OCI-LY7 (cell line): Measurements from ENCODE around the gene SLC39A7. TPM values are rescaled to one million over a fixed set of nuclear protein-coding genes. Genes with fewer than 3 reads are reported as not detected.

Experiments
- BruUV-seq: library from RNA; stranded (reverse); fragments of 400-500 nt; replicated peaks from 2 replicates; lab custom pipeline; 2021; lab: Mats Ljungman, UMichigan
- CTCF ChIA-PET: fragments of 300-600 bp; sonication (Branson Sonifier 250); formaldehyde crosslinking; loops from one replicate; lab custom pipeline; 2022; ENCODE audit warnings: antibody characterized with exemption; ENCODE audit not compliant: unreplicated experiment; lab: Charles Lee
- POLR2A ChIA-PET: fragments of 300-600 bp; sonication (Branson Sonifier 250); formaldehyde crosslinking; loops from one replicate; lab custom pipeline; 2022; ENCODE audit warnings: antibody characterized with exemption; lab: Charles Lee
- DNase-seq: peaks from one replicate; pipeline ENCODE4 v3.0.0-alpha.2; 2015; ENCODE audit warnings: low spot score
- H2AFZ ChIP-seq: fragments of 200-600 bp; sonication (generic), shearing (Covaris generic); 2 replicates; pipeline ENCODE4 v1.6.1; 2014; ENCODE audit warnings: mild to moderate bottlenecking, antibody characterized with exemption, low read length, moderate library complexity
- H3K27ac ChIP-seq: fragments of 200-600 bp; sonication (generic); 2 replicates; pipeline ENCODE4 v1.5.1; 2014; ENCODE audit warnings: mixed run types, low read depth, mild to moderate bottlenecking, moderate library complexity, low read length, inconsistent platforms; ENCODE audit not compliant: poor library complexity, severe bottlenecking
- H3K36me3 ChIP-seq: fragments of 200-600 bp; sonication (generic); 2 replicates; pipeline ENCODE4 v1.6.1; 2014; ENCODE audit warnings: mild to moderate bottlenecking, antibody characterized with exemption, low read length, moderate library complexity, mixed read lengths; ENCODE audit not compliant: insufficient read depth
- H3K4me1 ChIP-seq: fragments of 200-600 bp; sonication (generic); 2 replicates; pipeline ENCODE4 v1.5.1; 2014; ENCODE audit warnings: mild to moderate bottlenecking, low read length; ENCODE audit not compliant: insufficient read depth, poor library complexity, severe bottlenecking
- H3K4me2 ChIP-seq: fragments of 200-600 bp; sonication (generic); 2 replicates; pipeline ENCODE4 v1.6.1; 2014; ENCODE audit warnings: mild to moderate bottlenecking, low read length
- H3K4me3 ChIP-seq: fragments of 200-600 bp; sonication (generic); 2 replicates; pipeline ENCODE4 v1.5.1; 2014; ENCODE audit warnings: mild to moderate bottlenecking, low read depth, low read length; ENCODE audit not compliant: poor library complexity, severe bottlenecking
- H3K79me2 ChIP-seq: fragments of 200-600 bp; sonication (generic); 2 replicates; pipeline ENCODE4 v1.6.1; 2016; ENCODE audit warnings: low read depth, mild to moderate bottlenecking, low read length, moderate library complexity, mixed read lengths; ENCODE audit not compliant: insufficient read depth
- H3K9me2 ChIP-seq: fragments of 200-600 bp; sonication (generic); 2 replicates; pipeline ENCODE4 v1.6.1; 2016; ENCODE audit warnings: mild to moderate bottlenecking, low read length, mixed read lengths; ENCODE audit not compliant: insufficient read depth
- H3K9me3 ChIP-seq: fragments of 200-600 bp; sonication (generic); 2 replicates; pipeline ENCODE4 v1.6.1; 2014; ENCODE audit warnings: mild to moderate bottlenecking, mixed run types, low read length, mixed read lengths
- H4K20me1 ChIP-seq: fragments of 200-600 bp; sonication (generic); 2 replicates; pipeline ENCODE4 v1.6.1; 2014; ENCODE audit warnings: mild to moderate bottlenecking, antibody characterized with exemption, low read length, moderate library complexity, mixed read lengths; ENCODE audit not compliant: insufficient read depth
- EZH2phosphoT487 ChIP-seq: fragments of 200-600 bp; sonication (generic); IDR thresholded peaks from 2 replicates; pipeline ENCODE4 v1.6.1; 2018; ENCODE audit warnings: low read depth, borderline replicate concordance, mild to moderate bottlenecking, mixed run types, antibody characterized with exemption, low read length, moderate library complexity, mixed read lengths
- intact Hi-C: fragments of 100-400 bp; cut with micrococcal nuclease; formaldehyde crosslinking; loops from one replicate; pipeline ENCODE4 v1.10.0; 2022; ENCODE audit not compliant: unreplicated experiment
- total RNA-seq, 2 experiments: library from RNA; depleted of rRNA in 1 of 2; stranded (reverse); fragments of >200 nt in 1 of 2; shearing (Covaris generic) in 1 of 2; gene quantifications; 2 replicates each; pipeline ENCODE4 v1.2.3, GENCODE V29; 2014 to 2022
- TF ChIP-seq, protein P1 (sequence below): fragments of 200-600 bp; sonication (generic); conservative IDR thresholded peaks from 2 replicates; pipeline ENCODE4 v1.5.1; 2014; ENCODE audit warnings: mild to moderate bottlenecking, antibody characterized with exemption, low read length, moderate library complexity, mixed read lengths

Gene SLC39A7
- total RNA-seq, 2 experiments from 2014 or later: 22.9 to 53.2 TPM

DNA sequence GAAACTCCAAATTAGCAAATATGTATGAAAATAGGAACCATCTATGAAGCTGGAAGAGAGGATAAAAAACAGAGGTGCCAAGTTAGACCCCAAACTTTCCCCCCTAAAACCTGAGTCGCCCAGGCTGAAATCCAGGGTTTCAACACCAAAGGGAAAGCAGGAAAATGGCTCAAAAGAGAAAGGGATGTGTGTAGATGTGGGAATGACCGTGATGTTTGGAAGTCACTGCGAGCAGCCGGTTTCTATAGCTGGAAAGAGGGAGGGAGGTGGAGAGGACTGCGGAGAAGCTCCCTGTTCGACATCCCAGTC, 12.1 kb downstream of the SLC39A7 start:
- CTCF ChIA-PET: no interaction called here
- intact Hi-C loops: no loop called here
- no peak for TF ChIP-seq EZH2phosphoT487
- TF ChIP-seq, protein P1, sequence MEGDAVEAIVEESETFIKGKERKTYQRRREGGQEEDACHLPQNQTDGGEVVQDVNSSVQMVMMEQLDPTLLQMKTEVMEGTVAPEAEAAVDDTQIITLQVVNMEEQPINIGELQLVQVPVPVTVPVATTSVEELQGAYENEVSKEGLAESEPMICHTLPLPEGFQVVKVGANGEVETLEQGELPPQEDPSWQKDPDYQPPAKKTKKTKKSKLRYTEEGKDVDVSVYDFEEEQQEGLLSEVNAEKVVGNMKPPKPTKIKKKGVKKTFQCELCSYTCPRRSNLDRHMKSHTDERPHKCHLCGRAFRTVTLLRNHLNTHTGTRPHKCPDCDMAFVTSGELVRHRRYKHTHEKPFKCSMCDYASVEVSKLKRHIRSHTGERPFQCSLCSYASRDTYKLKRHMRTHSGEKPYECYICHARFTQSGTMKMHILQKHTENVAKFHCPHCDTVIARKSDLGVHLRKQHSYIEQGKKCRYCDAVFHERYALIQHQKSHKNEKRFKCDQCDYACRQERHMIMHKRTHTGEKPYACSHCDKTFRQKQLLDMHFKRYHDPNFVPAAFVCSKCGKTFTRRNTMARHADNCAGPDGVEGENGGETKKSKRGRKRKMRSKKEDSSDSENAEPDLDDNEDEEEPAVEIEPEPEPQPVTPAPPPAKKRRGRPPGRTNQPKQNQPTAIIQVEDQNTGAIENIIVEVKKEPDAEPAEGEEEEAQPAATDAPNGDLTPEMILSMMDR: no peak
- Histone ChIP-seq H3K9me3 (no peaks in the 10 kb centered on the region), H3K79me2 (peaks cover 6% of the 10 kb centered on the region; the same call in 1 of the 2 replicates), H3K27ac (no peak overlapping the region), H3K4me2 (no peak overlapping the region), H3K9me2 (no peaks in the 10 kb centered on the region), H4K20me1 (no peaks in the 10 kb centered on the region), H3K36me3 (peaks cover 8% of the 10 kb centered on the region; the same call in 1 of the 2 replicates), H3K4me1 (peaks cover 17% of the 10 kb centered on the region), H3K4me3 (no peak overlapping the region), H2AFZ (no peak overlapping the region)
- POLR2A ChIA-PET: no interaction called here
- no TSS peak for BruUV-seq
- no peak for DNase-seq

- Histone ChIP-seq H3K79me2 (peaks cover 6% of the 10 kb centered on the region; the same call in 1 of the 2 replicates), H3K4me2 (no peak overlapping the region), H2AFZ (no peak overlapping the region), H3K27ac (no peak overlapping the region), H3K36me3 (peaks cover 8% of the 10 kb centered on the region; the same call in 1 of the 2 replicates), H3K9me3 (no peaks in the 10 kb centered on the region), H4K20me1 (no peaks in the 10 kb centered on the region), H3K4me1 (peaks cover 17% of the 10 kb centered on the region), H3K4me3 (no peak overlapping the region), H3K9me2 (no peaks in the 10 kb centered on the region)
- intact Hi-C loops: no loop called here
- no peak for TF ChIP-seq EZH2phosphoT487
- TF ChIP-seq, protein P1: no peak
- DNase-seq: no peak
- no TSS peak for BruUV-seq
- POLR2A ChIA-PET: no interaction called here
- CTCF ChIA-PET: no interaction called here
Measured at GRCh38 chr6:33213166-33213988, 12.7 kb downstream of the SLC39A7 start.

DNA sequence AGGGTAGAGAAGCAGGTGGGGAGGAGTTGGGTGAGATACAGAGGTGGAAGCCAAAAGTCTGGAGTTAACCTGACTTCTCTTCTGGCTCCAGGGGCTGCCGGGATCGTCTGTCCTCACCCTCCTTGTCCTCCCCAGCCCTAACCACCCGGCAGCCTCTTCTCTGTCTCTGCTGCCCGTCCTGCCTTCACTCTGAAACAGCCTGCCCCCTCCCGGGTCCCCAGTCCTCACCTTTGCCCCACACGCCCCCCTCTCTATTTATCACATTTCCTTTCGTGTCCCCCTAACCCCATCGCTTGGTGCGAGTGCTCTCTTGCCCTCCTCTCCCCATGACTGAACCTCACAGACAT, 13.3 kb downstream of the SLC39A7 start:
- Histone ChIP-seq H3K9me3 (no peaks in the 10 kb centered on the region), H3K4me1 (peaks cover 14% of the 10 kb centered on the region), H4K20me1 (no peaks in the 10 kb centered on the region), H3K4me2 (no peak overlapping the region), H2AFZ (no peak overlapping the region), H3K27ac (no peak overlapping the region), H3K4me3 (no peak overlapping the region), H3K9me2 (no peaks in the 10 kb centered on the region), H3K79me2 (peaks cover 5% of the 10 kb centered on the region; the same call in 1 of the 2 replicates), H3K36me3 (peaks cover 8% of the 10 kb centered on the region; the same call in 1 of the 2 replicates)
- intact Hi-C loops: no loop called here
- ChIA-PET CTCF (no interaction called here), POLR2A (no interaction called here)
- no TSS peak for BruUV-seq
- no peak for DNase-seq
- TF ChIP-seq, protein P1: no peak
- TF ChIP-seq EZH2phosphoT487: no peak
